Esophagus muscularis mucosa (tissue), 4 donors: Measurements from ENCODE around the gene HSPA1B. TPM values are rescaled to one million over a fixed set of nuclear protein-coding genes. Genes with fewer than 3 reads are reported as not detected.
"Not testable (repeated sequence)": the region's sequence is repeated elsewhere in the genome, so short reads cannot be mapped to it uniquely, and the experiment has no call there.

Source experiments
- DNase-seq: peaks from one replicate; pipeline ENCODE4 v3.0.0-alpha.2; 2017; ENCODE audit errors: extremely low spot score
- H3K27ac ChIP-seq, 4 donors: fragments of 200-600 bp; sonication (generic); replicated peaks in 1 of 4; 1 replicate in 3 of 4; 2 replicates in 1 of 4; pipeline ENCODE4 v1.5.1; 2016 to 2019; ENCODE audit warnings: mild to moderate bottlenecking in 1 of 4
- H3K27me3 ChIP-seq, 4 donors: fragments of 200-600 bp; sonication (generic); one replicate each; pipeline versions ENCODE4 v1.5.1 to v1.6.0; 2016 to 2019
- H3K36me3 ChIP-seq, 4 donors: fragments of 200-600 bp; sonication (generic); one replicate each; pipeline ENCODE4 v1.5.1; 2016 to 2019
- H3K4me1 ChIP-seq, 4 donors: fragments of 200-600 bp; sonication (generic); one replicate each; pipeline ENCODE4 v1.5.1; 2016 to 2019
- H3K4me3 ChIP-seq, 4 donors: fragments of 200-600 bp; sonication (generic); 1 replicate in 2 of 4; 2 replicates in 2 of 4; pipeline ENCODE4 v1.5.1; 2016 to 2019; ENCODE audit warnings: mild to moderate bottlenecking in 4 of 4, moderate library complexity in 1 of 4
- H3K9me3 ChIP-seq, 4 donors: fragments of 200-600 bp; sonication (generic); 1 replicate in 3 of 4; 2 replicates in 1 of 4; pipeline ENCODE4 v1.5.1; 2016 to 2019
- CTCF ChIP-seq, 3 experiments: fragments of 200-600 bp in 2 of 3; fragments of 450-650 bp in 1 of 3; sonication (generic) in 2 of 3; IDR thresholded peaks; one replicate each; pipeline ENCODE4 v1.5.1; 2017 to 2019; ENCODE audit warnings: antibody characterized with exemption in 3 of 3, mild to moderate bottlenecking in 2 of 3, moderate library complexity in 1 of 3
- EP300 ChIP-seq: sonication (generic); formaldehyde crosslinking; IDR thresholded peaks from one replicate; pipeline ENCODE4 v1.6.1; 2017; ENCODE audit warnings: antibody characterized with exemption
- POLR2A ChIP-seq: fragments of 450-650 bp; IDR thresholded peaks from one replicate; pipeline ENCODE4 v1.6.1; 2017; ENCODE audit warnings: antibody characterized with exemption, moderate library complexity, mild to moderate bottlenecking, low read depth
- POLR2AphosphoS5 ChIP-seq, 2 donors: sonication (generic); formaldehyde crosslinking; IDR thresholded peaks; one replicate each; pipeline ENCODE4 v1.6.1; 2017; ENCODE audit warnings: antibody characterized with exemption in 2 of 2
- WGBS: methylation state at CpG from one replicate; pipeline ENCODE4 v1.1.5; 2018; 5-methylcytosine and 5-hydroxymethylcytosine counted together
- intact Hi-C: fragments of 100-400 bp; cut with DNase I; formaldehyde crosslinking; loops from one replicate; pipeline ENCODE4 v1.15.1; 2023
- total RNA-seq, 4 donors: library from RNA; depleted of rRNA; stranded (reverse); fragments of >200 nt; gene quantifications; one replicate each; pipeline versions ENCODE4 v1.1.0 to v1.2.1, GENCODE V29; 2016

The HSPA1B gene
- total RNA-seq, 4 donors from 2014 or later: 120 to 315 (median 274) TPM

- no peak for DNase-seq
- H3K9me3 ChIP-seq: no peaks in the 10 kb centered on the region
- no peaks in the 10 kb centered on the region for H3K27me3 ChIP-seq
- peak overlapping the region in 2 of 4 donors; percentile 92 to 99 for H3K27ac ChIP-seq
- WGBS: 73% methylated on average over 5 of the region's 5 CpGs
- intact Hi-C loops: loop anchor here (5.0 kb wide), 1 partner anchor 60 kb away; the partner anchor contains the start of gene CLIC1
- no peak for TF ChIP-seq POLR2AphosphoS5 (IDR thresholded peaks at IDR 0.05)
- no peak for TF ChIP-seq CTCF (IDR thresholded peaks at IDR 0.05)
- TF ChIP-seq EP300: no peak
- no peak for TF ChIP-seq POLR2A
- peaks cover 13 to 31% (median 22%) of the 10 kb centered on the region in 4 donors for H3K4me1 ChIP-seq
- peaks cover 4 to 30% (median 22%) of the 10 kb centered on the region in 4 donors for H3K36me3 ChIP-seq
- no peak overlapping the region for H3K4me3 ChIP-seq
Measured at GRCh38 chr6:31797588-31797987, 29.9 kb upstream of the HSPA1B start.

- DNase-seq: no peak
- peaks cover 6 to 16% (median 12%) of the 10 kb centered on the region in 4 donors for H3K4me1 ChIP-seq
- H3K4me3 ChIP-seq: no peak overlapping the region
- intact Hi-C loops: loop anchor here (5.0 kb wide), 1 partner anchor 62 kb away; the partner anchor contains the start of gene CLIC1
- H3K27me3 ChIP-seq: no peaks in the 10 kb centered on the region
- no peaks in the 10 kb centered on the region for H3K9me3 ChIP-seq
- H3K36me3 ChIP-seq: peaks cover 4 to 40% (median 21%) of the 10 kb centered on the region in 4 donors
- WGBS: 72% methylated on average over 12 of the region's 12 CpGs
- H3K27ac ChIP-seq: no peak overlapping the region
- TF ChIP-seq CTCF (IDR thresholded peaks at IDR 0.05) (no peak), EP300 (no peak), POLR2A (no peak), POLR2AphosphoS5 (IDR thresholded peaks at IDR 0.05) (no peak)
Measured at GRCh38 chr6:31799781-31800180, 27.8 kb upstream of the HSPA1B start.

- H3K27me3 ChIP-seq, H3K27ac ChIP-seq, H3K9me3 ChIP-seq, H3K4me3 ChIP-seq, intact Hi-C loops, DNase-seq: not testable (repeated sequence)
- Histone ChIP-seq H3K36me3 (peaks cover 4 to 40% (median 21%) of the 10 kb centered on the region in 4 donors), H3K4me1 (peaks cover 11 to 23% (median 18%) of the 10 kb centered on the region in 4 donors)
- 94% methylated on average over 8 of the region's 8 CpGs for WGBS
Measured at GRCh38 chr6:31801031-31801927, 26.3 kb upstream of the HSPA1B start.

GRCh38 chr6:31805939-31806469 lies 21.5 kb upstream of the HSPA1B start:
- no peak for DNase-seq
- H3K27me3 ChIP-seq: no peaks in the 10 kb centered on the region
- no peaks in the 10 kb centered on the region for H3K9me3 ChIP-seq
- 15% methylated on average over 7 of the region's 7 CpGs for WGBS
- peak overlapping the region; percentile 55 to 72 (median 59) for H3K4me3 ChIP-seq
- peak overlapping the region; percentile 85 to 96 (median 92) for H3K27ac ChIP-seq
- H3K36me3 ChIP-seq: peaks cover 4 to 32% (median 18%) of the 10 kb centered on the region in 4 donors
- intact Hi-C loops: no loop called here
- peaks cover 17 to 30% (median 24%) of the 10 kb centered on the region in 4 donors for H3K4me1 ChIP-seq
- TF ChIP-seq EP300 (no peak), CTCF (IDR thresholded peaks at IDR 0.05) (no peak), POLR2AphosphoS5 (IDR thresholded peaks at IDR 0.05) (no peak), POLR2A (no peak)
